DOHH2 (cell line): ENCODE data around the gene CCDC51.

Experiments used
- H3F3A ChIP-seq: fragments of 200-600 bp; sonication (generic), shearing (Covaris generic); 2 replicates; pipeline ENCODE4 v1.6.0; 2016; ENCODE audit warnings: antibody characterized with exemption, mild to moderate bottlenecking; ENCODE audit not compliant: control insufficient read depth, insufficient read depth
- H3K27ac ChIP-seq: fragments of 200-600 bp; sonication (generic); 2 replicates; pipeline ENCODE4 v1.5.1; 2014; ENCODE audit warnings: low read depth, mild to moderate bottlenecking, low read length, moderate library complexity
- H3K27me3 ChIP-seq: fragments of 200-600 bp; sonication (generic); 2 replicates; pipeline ENCODE4 v1.6.1; 2014; ENCODE audit warnings: mild to moderate bottlenecking, low read length, mixed read lengths; ENCODE audit not compliant: control insufficient read depth
- H3K36me3 ChIP-seq: fragments of 200-600 bp; sonication (generic); 2 replicates; pipeline ENCODE4 v1.6.1; 2014; ENCODE audit warnings: mild to moderate bottlenecking, low read length, moderate library complexity, mixed read lengths; ENCODE audit not compliant: control insufficient read depth
- H3K4me1 ChIP-seq: fragments of 200-600 bp; sonication (generic); 2 replicates; pipeline ENCODE4 v1.6.1; 2014; ENCODE audit warnings: mild to moderate bottlenecking, low read length, mixed read lengths; ENCODE audit not compliant: control insufficient read depth
- H3K4me2 ChIP-seq: fragments of 200-600 bp; sonication (generic); 2 replicates; pipeline ENCODE4 v1.6.0; 2014; ENCODE audit warnings: mild to moderate bottlenecking, low read length, moderate library complexity
- H3K4me3 ChIP-seq: fragments of 200-600 bp; sonication (generic); 2 replicates; pipeline ENCODE4 v1.5.1; 2014; ENCODE audit warnings: mild to moderate bottlenecking, low read length, mixed read lengths
- H3K79me2 ChIP-seq: fragments of 200-600 bp; sonication (generic); 2 replicates; pipeline ENCODE4 v1.6.1; 2014; ENCODE audit warnings: mild to moderate bottlenecking, low read length, mixed read lengths; ENCODE audit not compliant: control insufficient read depth
- H3K9me2 ChIP-seq: fragments of 200-600 bp; sonication (generic); replicated peaks from 2 replicates; pipeline ENCODE4 v1.6.1; 2014; ENCODE audit warnings: mild to moderate bottlenecking, low read length, mixed read lengths; ENCODE audit not compliant: control insufficient read depth
- H3K9me3 ChIP-seq: fragments of 200-600 bp; sonication (generic); 2 replicates; pipeline ENCODE4 v1.6.1; 2014; ENCODE audit warnings: antibody characterized with exemption, low read length, mixed read lengths; ENCODE audit not compliant: control insufficient read depth, insufficient read depth
- H4K20me1 ChIP-seq: fragments of 200-600 bp; sonication (generic); 2 replicates; pipeline ENCODE4 v1.6.0; 2014; ENCODE audit warnings: low read depth, mild to moderate bottlenecking, antibody characterized with exemption, low read length, moderate library complexity; ENCODE audit not compliant: control insufficient read depth, insufficient read depth
- CTCF ChIP-seq: fragments of 200-600 bp; sonication (generic); IDR thresholded peaks from one replicate; pipeline ENCODE4 v1.5.1; 2014; ENCODE audit warnings: antibody characterized with exemption, mild to moderate bottlenecking, low read depth, low read length; ENCODE audit not compliant: poor library complexity, severe bottlenecking
- EZH2phosphoT487 ChIP-seq: fragments of 200-600 bp; sonication (generic); IDR thresholded peaks from 2 replicates; pipeline ENCODE4 v1.6.1; 2017; ENCODE audit warnings: borderline replicate concordance, mild to moderate bottlenecking, antibody characterized with exemption, low read length, moderate library complexity, mixed read lengths

The CCDC51 gene

GRCh38 chr3:48460517-48460902 lies 20.6 kb upstream of the CCDC51 start:
- Histone ChIP-seq H3K27me3 (no peaks in the 10 kb centered on the region), H3K9me2 (no peaks in the 10 kb centered on the region), H3K4me2 (no peak overlapping the region), H3K36me3 (peaks cover 59% of the 10 kb centered on the region), H3K79me2 (no peaks in the 10 kb centered on the region), H3K4me1 (peaks cover 5% of the 10 kb centered on the region), H3K27ac (no peak overlapping the region), H3F3A (peaks cover 9% of the 10 kb centered on the region), H4K20me1 (no peaks in the 10 kb centered on the region), H3K9me3 (no peaks in the 10 kb centered on the region), H3K4me3 (no peak overlapping the region)
- no peak for TF ChIP-seq CTCF
- TF ChIP-seq EZH2phosphoT487 = no peak

- Histone ChIP-seq H3K79me2 (no peaks in the 10 kb centered on the region), H3K4me3 (no peak overlapping the region), H3F3A (peaks cover 9% of the 10 kb centered on the region), H4K20me1 (no peaks in the 10 kb centered on the region), H3K27ac (no peak overlapping the region), H3K9me3 (no peaks in the 10 kb centered on the region), H3K4me2 (no peak overlapping the region), H3K36me3 (peaks cover 60% of the 10 kb centered on the region), H3K9me2 (no peaks in the 10 kb centered on the region), H3K27me3 (no peaks in the 10 kb centered on the region), H3K4me1 (no peaks in the 10 kb centered on the region)
- TF ChIP-seq EZH2phosphoT487 (no peak), CTCF (no peak)
Observed at GRCh38 chr3:48459773-48460516, 20.0 kb upstream of the CCDC51 start.

- Histone ChIP-seq H3K9me2 (no peaks in the 10 kb centered on the region), H3K27me3 (no peaks in the 10 kb centered on the region), H3K4me1 (no peaks in the 10 kb centered on the region), H3K9me3 (no peaks in the 10 kb centered on the region), H3K4me3 (no peak overlapping the region), H3K4me2 (no peak overlapping the region), H3K79me2 (no peaks in the 10 kb centered on the region), H3K36me3 (peaks cover 59% of the 10 kb centered on the region), H3K27ac (no peak overlapping the region), H4K20me1 (no peaks in the 10 kb centered on the region), H3F3A (peaks cover 9% of the 10 kb centered on the region)
- no peak for TF ChIP-seq EZH2phosphoT487
- TF ChIP-seq CTCF = no peak
Observed at GRCh38 chr3:48459331-48459730, 19.4 kb upstream of the CCDC51 start.
